Muscle layer of colon (tissue), 2 donors: ENCODE results near the gene PROCR.

Experiments used
- H3K27ac ChIP-seq: one replicate; pipeline ENCODE4 v1.7.0; 2013; ENCODE audit warnings: low read depth, mild to moderate bottlenecking, low read length, moderate library complexity
- H3K27me3 ChIP-seq, 2 donors: one replicate each; pipeline ENCODE4 v1.7.0; 2013; ENCODE audit warnings: low read length in 2 of 2, mild to moderate bottlenecking in 2 of 2; ENCODE audit not compliant: insufficient read depth in 2 of 2, control insufficient read depth in 1 of 2
- H3K36me3 ChIP-seq: one replicate; pipeline ENCODE4 v1.7.0; 2013; ENCODE audit warnings: mild to moderate bottlenecking, low read length; ENCODE audit not compliant: insufficient read depth
- H3K4me1 ChIP-seq: one replicate; pipeline ENCODE4 v1.7.0; 2013; ENCODE audit warnings: mild to moderate bottlenecking, low read length; ENCODE audit not compliant: insufficient read depth
- H3K4me3 ChIP-seq, 2 donors: one replicate each; pipeline ENCODE4 v1.7.0; 2013; ENCODE audit warnings: low read length in 2 of 2, low read depth in 1 of 2, mild to moderate bottlenecking in 1 of 2, moderate library complexity in 1 of 2
- H3K9ac ChIP-seq: one replicate; pipeline ENCODE4 v1.7.0; 2013; ENCODE audit warnings: low read length
- H3K9me3 ChIP-seq: one replicate; pipeline ENCODE4 v1.7.0; 2013; ENCODE audit warnings: mild to moderate bottlenecking, low read length
- donor health status: abdominal sarcoma.
- donor health status: Adenocarcinoma of cecum.

PROCR gene

GRCh38 chr20:35171753-35172433 is at the start of gene PROCR:
PROCR (plus strand) TSS chr20:35172072; CDS start chr20:35172155, 83 bp downstream.
- peaks cover 8% of the 10 kb centered on the region for H3K4me1 ChIP-seq
- peak within 1 kb of the TSS; percentile 78 for H3K9ac ChIP-seq
- peaks cover 5% of the 10 kb centered on the region for H3K36me3 ChIP-seq
- H3K9me3 ChIP-seq = no peaks in the 10 kb centered on the region
- no peaks in the 10 kb centered on the region for H3K27me3 ChIP-seq
- H3K27ac ChIP-seq = peak within 1 kb of the TSS; percentile 75
- H3K4me3 ChIP-seq = peak within 1 kb of the TSS; percentile 26 to 69

- no peaks in the 10 kb centered on the region for H3K4me1 ChIP-seq
- no peak overlapping the region for H3K4me3 ChIP-seq
- no peaks in the 10 kb centered on the region for H3K27me3 ChIP-seq
- H3K27ac ChIP-seq = no peak overlapping the region
- H3K9ac ChIP-seq = no peak overlapping the region
- peaks cover 44% of the 10 kb centered on the region for H3K36me3 ChIP-seq
- H3K9me3 ChIP-seq = no peaks in the 10 kb centered on the region
Observed at GRCh38 chr20:35122756-35123405, 49.0 kb upstream of the PROCR start.

- H3K4me3 ChIP-seq = no peak overlapping the region
- H3K27me3 ChIP-seq = no peaks in the 10 kb centered on the region
- no peaks in the 10 kb centered on the region for H3K4me1 ChIP-seq
- no peaks in the 10 kb centered on the region for H3K9me3 ChIP-seq
- H3K27ac ChIP-seq = no peak overlapping the region
- H3K9ac ChIP-seq = no peak overlapping the region
- H3K36me3 ChIP-seq = peaks cover 36% of the 10 kb centered on the region
Observed at GRCh38 chr20:35125753-35126152, 46.1 kb upstream of the PROCR start.

- Histone ChIP-seq H3K9me3 (no peaks in the 10 kb centered on the region), H3K4me3 (no peak overlapping the region), H3K4me1 (no peaks in the 10 kb centered on the region), H3K9ac (no peak overlapping the region), H3K27ac (no peak overlapping the region), H3K27me3 (no peaks in the 10 kb centered on the region), H3K36me3 (peaks cover 23% of the 10 kb centered on the region)
Observed at GRCh38 chr20:35129647-35130069, 42.2 kb upstream of the PROCR start.

GRCh38 chr20:35131934-35132333 is 39.9 kb upstream of the PROCR start:
- Histone ChIP-seq H3K4me3 (no peak overlapping the region), H3K27me3 (no peaks in the 10 kb centered on the region), H3K9me3 (no peaks in the 10 kb centered on the region), H3K36me3 (peaks cover 21% of the 10 kb centered on the region), H3K9ac (no peak overlapping the region), H3K4me1 (no peaks in the 10 kb centered on the region), H3K27ac (no peak overlapping the region)

- Histone ChIP-seq H3K4me3 (no peak overlapping the region), H3K27me3 (no peaks in the 10 kb centered on the region), H3K4me1 (no peaks in the 10 kb centered on the region), H3K9ac (no peak overlapping the region), H3K9me3 (no peaks in the 10 kb centered on the region), H3K36me3 (peaks cover 32% of the 10 kb centered on the region), H3K27ac (no peak overlapping the region)
Observed at GRCh38 chr20:35133031-35133430, 38.8 kb upstream of the PROCR start.

GRCh38 chr20:35133735-35134134 is 38.1 kb upstream of the PROCR start:
- H3K4me1 ChIP-seq = no peaks in the 10 kb centered on the region
- no peaks in the 10 kb centered on the region for H3K9me3 ChIP-seq
- H3K4me3 ChIP-seq = no peak overlapping the region
- H3K27me3 ChIP-seq = no peaks in the 10 kb centered on the region
- H3K9ac ChIP-seq = no peak overlapping the region
- H3K36me3 ChIP-seq = peaks cover 35% of the 10 kb centered on the region
- H3K27ac ChIP-seq = no peak overlapping the region

GRCh38 chr20:35134472-35134871 is 37.4 kb upstream of the PROCR start:
- H3K9ac ChIP-seq = no peak overlapping the region
- no peak overlapping the region for H3K27ac ChIP-seq
- H3K9me3 ChIP-seq = no peaks in the 10 kb centered on the region
- H3K4me1 ChIP-seq = no peaks in the 10 kb centered on the region
- H3K4me3 ChIP-seq = no peak overlapping the region
- H3K36me3 ChIP-seq = peaks cover 35% of the 10 kb centered on the region
- H3K27me3 ChIP-seq = no peaks in the 10 kb centered on the region

- Histone ChIP-seq H3K27ac (no peak overlapping the region), H3K4me1 (no peaks in the 10 kb centered on the region), H3K4me3 (no peak overlapping the region), H3K9me3 (no peaks in the 10 kb centered on the region), H3K9ac (no peak overlapping the region), H3K27me3 (no peaks in the 10 kb centered on the region), H3K36me3 (peaks cover 35% of the 10 kb centered on the region)
Observed at GRCh38 chr20:35134880-35135279, 37.0 kb upstream of the PROCR start.

- Histone ChIP-seq H3K36me3 (peaks cover 28% of the 10 kb centered on the region), H3K27me3 (no peaks in the 10 kb centered on the region), H3K9me3 (no peaks in the 10 kb centered on the region), H3K4me3 (no peak overlapping the region), H3K4me1 (no peaks in the 10 kb centered on the region), H3K9ac (no peak overlapping the region), H3K27ac (no peak overlapping the region)
Observed at GRCh38 chr20:35135867-35136586, 35.8 kb upstream of the PROCR start.

GRCh38 chr20:35144694-35145093 is 27.2 kb upstream of the PROCR start:
- Histone ChIP-seq H3K36me3 (peaks cover 7% of the 10 kb centered on the region), H3K9ac (no peak overlapping the region), H3K27me3 (no peaks in the 10 kb centered on the region), H3K4me1 (peaks cover 16% of the 10 kb centered on the region), H3K9me3 (no peaks in the 10 kb centered on the region), H3K4me3 (no peak overlapping the region), H3K27ac (peak overlapping the region; percentile 37)
